Suppressor macrophage treated with lipopolysaccharide for 4 hours (primary cell): ENCODE measurements around the gene HBEGF.

Experiments
- DNase-seq: peaks from one replicate; pipeline ENCODE4 v3.0.0-alpha.2; 2020

Gene HBEGF

GRCh38 chr5:140331638-140332037, 14.8 kb downstream of the HBEGF start:
- DNase-seq: no peak

GRCh38 chr5:140329739-140330481, 16.5 kb downstream of the HBEGF start:
- no peak for DNase-seq

GRCh38 chr5:140328036-140328764, 18.2 kb downstream of the HBEGF start:
- no peak for DNase-seq

- no peak for DNase-seq
These were observed 18.8 kb downstream of the HBEGF start for GRCh38 chr5:140327589-140327988.

- DNase-seq: no peak
These were observed 20.9 kb downstream of the HBEGF start for GRCh38 chr5:140325486-140325885.

- DNase-seq: peak; percentile 93
These were observed 21.7 kb downstream of the HBEGF start for GRCh38 chr5:140324617-140325241.

GRCh38 chr5:140324041-140324600, 22.3 kb downstream of the HBEGF start:
- DNase-seq: peak; percentile 43

- peak; percentile 45 for DNase-seq
These were observed 23.4 kb downstream of the HBEGF start for GRCh38 chr5:140322751-140323731.

- peak; percentile 97 for DNase-seq
These were observed 24.6 kb downstream of the HBEGF start for GRCh38 chr5:140321796-140322195.

- peak; percentile 84 for DNase-seq
These were observed 26.6 kb downstream of the HBEGF start for GRCh38 chr5:140319833-140320232.

GRCh38 chr5:140318792-140319191, 27.6 kb downstream of the HBEGF start:
- no peak for DNase-seq

- DNase-seq: no peak
These were observed 28.5 kb downstream of the HBEGF start for GRCh38 chr5:140317859-140318258.

GRCh38 chr5:140312791-140313189, 33.6 kb downstream of the HBEGF start:
- DNase-seq: no peak

GRCh38 chr5:140312067-140312790, 34.2 kb downstream of the HBEGF start:
- peak; percentile 75 for DNase-seq

- DNase-seq: no peak
These were observed 35.4 kb downstream of the HBEGF start for GRCh38 chr5:140311011-140311467.

GRCh38 chr5:140310434-140310833, 36.0 kb downstream of the HBEGF start:
- no peak for DNase-seq

GRCh38 chr5:140309706-140310249, 36.6 kb downstream of the HBEGF start:
- no peak for DNase-seq

- no peak for DNase-seq
These were observed 40.9 kb downstream of the HBEGF start for GRCh38 chr5:140305471-140305870.

- peak; percentile 50 for DNase-seq
These were observed 42.4 kb downstream of the HBEGF start for GRCh38 chr5:140303966-140304365.

- DNase-seq: peak; percentile 98
These were observed 43.4 kb downstream of the HBEGF start, which contains the start of gene PFDN1 for GRCh38 chr5:140302786-140303639. PFDN1 (minus strand) TSS chr5:140303101; CDS start chr5:140303073, 28 bp downstream.
